ENCODE results near the gene EIF2D.

- TF ChIP-seq CTCF (IDR thresholded peaks at IDR 0.05; ENCODE audit: insufficient read depth, low read length) (no peak), SPI1 (IDR thresholded peaks at IDR 0.05; ENCODE audit: borderline replicate concordance, low read depth) (no peak), POLR2AphosphoS5 (IDR thresholded peaks at IDR 0.05; ENCODE audit: low read depth) (no peak), REST (IDR thresholded peaks at IDR 0.05; ENCODE audit: insufficient replicate concordance, low read depth) (no peak)
These were observed 34.6 kb downstream of the EIF2D start for GRCh38 chr1:206577626-206578025.
